ENCODE results near the gene STIM1.

GRCh38 chr11:3843326-3843725 lies 12.1 kb upstream of the STIM1 start:
- TF ChIP-seq GATA2 (IDR thresholded peaks at IDR 0.05; ENCODE audit: low read depth, low read length) (no peak), GATA3 (IDR thresholded peaks at IDR 0.05; ENCODE audit: low read depth, low read length) (no peak)
